ENCODE results near the gene CCNY.

CCNY gene

GRCh38 chr10:35614312-35614711 is 278.0 kb downstream of the CCNY start:
- TF ChIP-seq CTCF (conservative IDR thresholded peaks at IDR 0.05; ENCODE audit: low read depth, low read length), result no peak
- no peak overlapping the region for H3K4me3 ChIP-seq (ENCODE audit: low read depth, low read length)
- DNase-seq (ENCODE audit: low read depth), result no peak

All from choroid plexus epithelial cell (primary cell).